ENCODE measurements around the gene C1QL4.

GRCh38 chr12:49357103-49357678, 20.2 kb upstream of the C1QL4 start:
- TF ChIP-seq, protein P1, sequence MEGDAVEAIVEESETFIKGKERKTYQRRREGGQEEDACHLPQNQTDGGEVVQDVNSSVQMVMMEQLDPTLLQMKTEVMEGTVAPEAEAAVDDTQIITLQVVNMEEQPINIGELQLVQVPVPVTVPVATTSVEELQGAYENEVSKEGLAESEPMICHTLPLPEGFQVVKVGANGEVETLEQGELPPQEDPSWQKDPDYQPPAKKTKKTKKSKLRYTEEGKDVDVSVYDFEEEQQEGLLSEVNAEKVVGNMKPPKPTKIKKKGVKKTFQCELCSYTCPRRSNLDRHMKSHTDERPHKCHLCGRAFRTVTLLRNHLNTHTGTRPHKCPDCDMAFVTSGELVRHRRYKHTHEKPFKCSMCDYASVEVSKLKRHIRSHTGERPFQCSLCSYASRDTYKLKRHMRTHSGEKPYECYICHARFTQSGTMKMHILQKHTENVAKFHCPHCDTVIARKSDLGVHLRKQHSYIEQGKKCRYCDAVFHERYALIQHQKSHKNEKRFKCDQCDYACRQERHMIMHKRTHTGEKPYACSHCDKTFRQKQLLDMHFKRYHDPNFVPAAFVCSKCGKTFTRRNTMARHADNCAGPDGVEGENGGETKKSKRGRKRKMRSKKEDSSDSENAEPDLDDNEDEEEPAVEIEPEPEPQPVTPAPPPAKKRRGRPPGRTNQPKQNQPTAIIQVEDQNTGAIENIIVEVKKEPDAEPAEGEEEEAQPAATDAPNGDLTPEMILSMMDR (IDR thresholded peaks at IDR 0.05; ENCODE audit: borderline replicate concordance, extremely low read depth, low read length, poor library complexity, severe bottlenecking), result peak; percentile 53
- no peak for TF ChIP-seq EZH2 (IDR thresholded peaks at IDR 0.05; ENCODE audit: borderline replicate concordance, low read depth, low read length, severe bottlenecking)
